NB4 (cell line): ENCODE data around the gene LCMT2.

Source experiments
- DNase-seq: peaks from one replicate; pipeline ENCODE4 v3.0.0; 2010; ENCODE audit warnings: low read depth
- H3K4me3 ChIP-seq: one replicate; pipeline ENCODE4 v1.5.1; 2011; ENCODE audit warnings: mild to moderate bottlenecking, low read depth, low read length, moderate library complexity
- MYC ChIP-seq: IDR thresholded peaks from 2 replicates; pipeline ENCODE4 v1.6.1; 2011; ENCODE audit warnings: low read depth, low read length
- POLR2A ChIP-seq: IDR thresholded peaks from 2 replicates; pipeline ENCODE4 v1.6.1; 2011; ENCODE audit warnings: mild to moderate bottlenecking; ENCODE audit not compliant: insufficient read length; ENCODE audit errors: extremely low read depth
- TF ChIP-seq, protein P1 (sequence below): IDR thresholded peaks from one replicate; pipeline ENCODE4 v1.5.1; 2012; ENCODE audit warnings: low read depth, low read length
- TF ChIP-seq, protein P2 (sequence below): IDR thresholded peaks from 2 replicates; pipeline ENCODE4 v1.6.1; 2011; ENCODE audit warnings: low read depth, low read length

LCMT2 gene

DNA sequence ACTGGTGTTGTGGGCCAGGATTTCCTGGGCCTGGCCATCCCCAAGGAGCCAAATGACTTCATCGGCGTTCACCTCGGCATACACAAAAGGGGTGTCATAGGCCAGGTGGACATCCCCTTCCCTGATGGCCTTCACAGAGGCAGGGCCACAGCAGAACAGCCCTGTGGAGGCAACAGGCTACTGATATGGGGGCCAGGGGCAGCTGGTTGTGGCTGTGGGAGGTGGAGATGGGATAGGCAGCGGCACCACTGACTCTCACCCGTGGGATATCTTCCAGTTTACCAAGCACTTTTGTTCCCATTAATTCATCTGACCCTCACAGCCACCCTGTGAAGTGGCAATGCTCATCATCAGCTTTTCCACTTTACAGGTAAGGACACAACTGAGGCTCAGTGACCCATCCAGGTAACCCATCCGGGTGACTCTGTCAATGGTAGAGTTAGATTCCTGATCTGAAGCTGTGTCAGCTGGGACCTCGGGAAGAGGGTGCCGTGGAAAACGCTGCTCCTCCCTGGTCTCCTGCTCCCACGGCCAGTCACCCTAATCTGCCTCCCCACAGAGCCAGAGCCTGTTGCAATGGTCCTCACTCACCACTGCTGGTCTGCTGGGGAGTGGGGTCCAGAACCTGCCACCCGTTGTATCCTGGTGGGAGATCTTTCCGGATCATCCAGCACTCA, 48.3 kb downstream of the LCMT2 start:
- H3K4me3 ChIP-seq = no peak overlapping the region
- TF ChIP-seq POLR2A (no peak), MYC (no peak)
- TF ChIP-seq, protein P1, sequence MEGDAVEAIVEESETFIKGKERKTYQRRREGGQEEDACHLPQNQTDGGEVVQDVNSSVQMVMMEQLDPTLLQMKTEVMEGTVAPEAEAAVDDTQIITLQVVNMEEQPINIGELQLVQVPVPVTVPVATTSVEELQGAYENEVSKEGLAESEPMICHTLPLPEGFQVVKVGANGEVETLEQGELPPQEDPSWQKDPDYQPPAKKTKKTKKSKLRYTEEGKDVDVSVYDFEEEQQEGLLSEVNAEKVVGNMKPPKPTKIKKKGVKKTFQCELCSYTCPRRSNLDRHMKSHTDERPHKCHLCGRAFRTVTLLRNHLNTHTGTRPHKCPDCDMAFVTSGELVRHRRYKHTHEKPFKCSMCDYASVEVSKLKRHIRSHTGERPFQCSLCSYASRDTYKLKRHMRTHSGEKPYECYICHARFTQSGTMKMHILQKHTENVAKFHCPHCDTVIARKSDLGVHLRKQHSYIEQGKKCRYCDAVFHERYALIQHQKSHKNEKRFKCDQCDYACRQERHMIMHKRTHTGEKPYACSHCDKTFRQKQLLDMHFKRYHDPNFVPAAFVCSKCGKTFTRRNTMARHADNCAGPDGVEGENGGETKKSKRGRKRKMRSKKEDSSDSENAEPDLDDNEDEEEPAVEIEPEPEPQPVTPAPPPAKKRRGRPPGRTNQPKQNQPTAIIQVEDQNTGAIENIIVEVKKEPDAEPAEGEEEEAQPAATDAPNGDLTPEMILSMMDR = no peak
- TF ChIP-seq, protein P2, sequence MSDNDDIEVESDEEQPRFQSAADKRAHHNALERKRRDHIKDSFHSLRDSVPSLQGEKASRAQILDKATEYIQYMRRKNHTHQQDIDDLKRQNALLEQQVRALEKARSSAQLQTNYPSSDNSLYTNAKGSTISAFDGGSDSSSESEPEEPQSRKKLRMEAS = no peak
- DNase-seq = no peak

DNA sequence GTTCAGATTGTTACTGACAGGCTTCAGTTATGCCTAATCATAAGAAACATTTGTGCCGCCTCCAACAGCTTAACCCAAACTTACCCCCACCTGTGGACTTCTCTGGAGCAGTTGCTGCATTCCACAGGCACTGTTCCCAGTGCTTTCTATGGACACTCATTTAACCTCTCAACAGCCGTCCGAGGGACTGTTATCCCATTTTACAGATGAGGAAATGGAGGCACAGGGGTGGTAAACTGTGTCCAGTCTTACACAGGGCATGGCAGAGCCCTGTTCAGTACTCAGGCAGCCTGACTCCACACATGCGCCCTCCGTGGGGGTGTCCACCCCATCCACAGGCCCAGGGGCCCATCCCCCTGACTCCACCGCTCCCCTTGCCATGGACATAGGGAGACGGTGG, 49.4 kb downstream of the LCMT2 start:
- no peak overlapping the region for H3K4me3 ChIP-seq
- DNase-seq = no peak
- TF ChIP-seq, protein P1 = no peak
- TF ChIP-seq MYC = no peak
- TF ChIP-seq, protein P2 = no peak
- TF ChIP-seq POLR2A = no peak

DNA sequence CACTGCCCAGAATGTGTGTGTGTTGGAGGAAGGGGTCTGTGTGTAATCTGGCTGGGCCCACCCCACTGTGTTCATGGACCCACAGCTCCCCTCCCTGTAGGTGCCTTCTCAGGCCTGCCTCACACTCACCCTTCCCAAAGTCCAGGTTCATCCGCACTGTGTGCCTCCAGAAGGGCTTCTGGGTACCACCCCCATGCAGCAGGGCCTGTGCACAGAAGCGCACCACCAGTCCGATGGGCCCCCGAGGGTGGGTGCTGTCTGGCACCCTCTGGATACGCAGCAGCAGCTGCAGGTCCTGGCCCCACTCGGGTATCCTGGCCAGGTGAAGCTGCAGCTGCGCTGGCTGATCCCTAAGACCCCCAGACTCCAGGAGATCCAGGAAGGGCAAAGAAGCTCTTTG, 50.9 kb downstream of the LCMT2 start:
- TF ChIP-seq MYC = no peak
- TF ChIP-seq, protein P2 = no peak
- TF ChIP-seq POLR2A = no peak
- TF ChIP-seq, protein P1 = no peak
- DNase-seq = no peak
- H3K4me3 ChIP-seq = no peak overlapping the region

DNA sequence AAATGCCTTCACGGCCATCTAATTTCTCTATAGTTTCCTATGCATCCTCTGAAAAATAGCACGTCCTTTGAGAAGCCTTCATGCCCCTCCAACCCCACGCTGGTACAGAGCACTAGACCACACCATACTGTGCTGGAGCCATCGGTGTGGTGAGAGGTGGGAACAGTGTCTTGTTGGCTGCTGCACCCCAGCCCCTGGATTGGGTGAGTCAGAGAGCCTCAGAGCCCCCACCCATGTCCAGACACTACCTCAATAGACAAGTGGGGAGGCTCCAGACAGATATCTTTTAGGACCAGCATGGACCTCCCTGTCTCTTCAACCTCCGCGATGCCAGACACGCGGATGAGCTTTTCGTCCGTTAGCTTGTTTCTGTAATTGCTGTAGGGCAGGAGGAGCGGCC, 51.5 kb downstream of the LCMT2 start:
- no peak for TF ChIP-seq MYC
- TF ChIP-seq, protein P1 = no peak
- TF ChIP-seq, protein P2 = no peak
- no peak for TF ChIP-seq POLR2A
- DNase-seq = no peak
- no peak overlapping the region for H3K4me3 ChIP-seq

DNA sequence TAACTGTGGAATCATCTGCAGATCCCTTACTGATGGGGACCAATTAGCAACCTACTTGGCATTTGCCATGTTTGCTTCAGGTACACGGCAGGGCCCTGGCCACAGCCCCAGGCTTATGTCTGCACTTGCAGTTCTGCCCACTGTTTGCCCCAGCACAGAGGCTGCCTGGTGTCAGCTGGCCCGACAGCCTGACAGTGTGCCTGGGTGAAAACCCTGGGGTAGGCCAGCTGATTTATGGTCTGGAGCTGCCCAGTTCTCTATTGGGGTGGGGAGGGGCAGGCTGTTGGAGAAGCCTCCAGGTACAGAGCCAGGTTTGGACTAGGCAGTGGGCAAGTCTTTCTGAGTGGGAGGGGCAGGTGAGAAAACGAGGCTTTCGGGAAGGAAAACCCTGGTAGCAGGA, 52.5 kb downstream of the LCMT2 start:
- no peak for TF ChIP-seq MYC
- TF ChIP-seq, protein P2 = no peak
- no peak for TF ChIP-seq POLR2A
- TF ChIP-seq, protein P1 = no peak
- no peak for DNase-seq
- no peak overlapping the region for H3K4me3 ChIP-seq
